NB4 (cell line): ENCODE results near the gene AACS.

Source experiments
- CTCF ChIP-seq: IDR thresholded peaks from one replicate; pipeline ENCODE4 v1.5.1; 2012; ENCODE audit warnings: low read depth, low read length
- POLR2A ChIP-seq: IDR thresholded peaks from 2 replicates; pipeline ENCODE4 v1.6.1; 2011; ENCODE audit warnings: mild to moderate bottlenecking; ENCODE audit not compliant: insufficient read length; ENCODE audit errors: extremely low read depth

GRCh38 chr12:125187148-125187745 is 122.0 kb downstream of the AACS start:
- TF ChIP-seq CTCF = no peak
- TF ChIP-seq POLR2A = no peak
